GM18498 (cell line): ENCODE results near the gene TRAF5.
"Not testable (repeated sequence)": the region's sequence is repeated elsewhere in the genome, so short reads cannot be mapped to it uniquely, and the experiment has no call there.

Experiments
- ATAC-seq: cut with Tn5 transposase; IDR thresholded peaks from one replicate; pipeline ENCODE4 v1.9.1; 2021; ENCODE audit warnings: mild to moderate bottlenecking, moderate library complexity; ENCODE audit not compliant: unreplicated experiment

The TRAF5 gene

GRCh38 chr1:211344152-211344618 is 17.6 kb downstream of the TRAF5 start:
- no peak for ATAC-seq

- ATAC-seq: no peak
Observed at GRCh38 chr1:211345719-211346118, 19.1 kb downstream of the TRAF5 start.

GRCh38 chr1:211347077-211347844 is 20.6 kb downstream of the TRAF5 start:
- ATAC-seq: no peak

DNA sequence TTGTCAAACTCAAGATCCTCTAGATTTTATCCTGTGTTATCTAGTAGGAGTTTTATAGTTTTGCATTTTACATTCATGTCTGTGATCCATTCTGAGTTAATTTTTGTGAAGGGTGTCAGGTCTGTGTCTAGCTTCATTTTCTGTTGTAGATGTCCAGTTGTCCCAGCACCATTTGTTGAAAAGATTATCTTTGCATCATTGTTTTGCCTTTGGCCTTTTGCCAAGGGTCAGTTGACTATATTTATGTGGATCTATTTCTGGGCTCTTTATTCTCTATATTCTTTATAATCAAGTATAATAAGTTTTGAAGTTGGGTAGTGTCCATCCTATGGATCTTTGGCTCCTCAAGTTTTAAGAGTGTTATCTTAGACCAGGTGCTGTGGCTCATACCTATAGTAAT is 21.9 kb downstream of the TRAF5 start:
- no peak for ATAC-seq

- no peak for ATAC-seq
Observed at GRCh38 chr1:211349741-211350140, 23.1 kb downstream of the TRAF5 start.

DNA sequence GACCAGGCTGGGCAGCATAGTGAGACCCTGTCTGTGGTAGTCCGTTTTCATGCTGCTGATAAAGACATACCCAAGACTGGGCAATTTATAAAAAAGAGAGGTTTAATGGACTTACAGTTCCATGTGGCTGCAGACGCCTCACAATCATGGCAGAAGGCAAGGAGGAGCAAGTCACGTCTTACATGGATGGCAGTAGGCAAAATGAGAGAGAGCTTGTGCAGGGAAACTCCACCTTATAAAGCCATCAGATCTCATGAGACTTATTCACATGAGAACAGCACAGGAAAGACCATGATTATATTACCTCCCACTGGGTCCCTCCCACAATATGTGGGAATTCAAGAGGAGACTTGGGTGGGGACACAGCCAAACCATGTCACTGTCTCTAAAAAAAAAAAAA is 25.4 kb downstream of the TRAF5 start:
- not testable (repeated sequence) for ATAC-seq

DNA sequence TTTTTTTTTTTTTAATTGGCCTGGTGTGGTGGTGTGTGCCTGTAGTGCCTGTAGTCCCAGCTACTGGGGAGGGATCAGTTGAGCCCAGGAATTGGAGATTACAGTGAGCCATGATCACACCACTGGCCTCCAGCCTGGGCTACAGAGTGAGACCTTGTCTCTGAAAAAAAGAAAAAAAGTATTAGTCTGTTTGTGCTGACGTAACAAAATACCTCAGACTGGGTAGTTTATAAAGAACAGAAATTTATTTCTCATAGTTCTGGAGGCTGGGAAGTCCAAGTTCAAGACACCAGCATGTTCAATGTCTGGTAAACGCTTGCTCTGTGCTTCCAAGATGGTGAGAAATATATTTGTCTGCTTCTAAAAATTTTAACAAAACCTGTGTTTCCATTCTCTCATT is 25.8 kb downstream of the TRAF5 start:
- no peak for ATAC-seq

DNA sequence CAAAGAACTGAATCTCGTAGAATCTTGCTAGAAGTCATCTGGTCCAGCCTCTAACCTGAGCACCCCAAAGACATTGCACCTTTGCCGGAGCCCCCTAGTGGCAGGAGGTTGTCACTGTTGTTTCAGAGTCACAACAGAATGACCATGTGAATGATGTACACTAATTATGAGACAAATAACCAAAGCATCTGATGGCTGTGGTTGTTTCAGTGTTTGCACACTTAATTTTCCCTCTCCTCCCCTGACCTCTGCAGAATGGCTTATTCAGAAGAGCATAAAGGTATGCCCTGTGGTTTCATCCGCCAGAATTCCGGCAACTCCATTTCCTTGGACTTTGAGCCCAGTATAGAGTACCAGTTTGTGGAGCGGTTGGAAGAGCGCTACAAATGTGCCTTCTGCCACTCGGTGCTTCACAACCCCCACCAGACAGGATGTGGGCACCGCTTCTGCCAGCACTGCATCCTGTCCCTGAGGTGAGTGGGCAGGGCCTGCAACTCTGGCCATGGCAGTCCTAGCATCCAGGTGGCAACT is 26.4 kb downstream of the TRAF5 start:
- peak; percentile 87 for ATAC-seq

DNA sequence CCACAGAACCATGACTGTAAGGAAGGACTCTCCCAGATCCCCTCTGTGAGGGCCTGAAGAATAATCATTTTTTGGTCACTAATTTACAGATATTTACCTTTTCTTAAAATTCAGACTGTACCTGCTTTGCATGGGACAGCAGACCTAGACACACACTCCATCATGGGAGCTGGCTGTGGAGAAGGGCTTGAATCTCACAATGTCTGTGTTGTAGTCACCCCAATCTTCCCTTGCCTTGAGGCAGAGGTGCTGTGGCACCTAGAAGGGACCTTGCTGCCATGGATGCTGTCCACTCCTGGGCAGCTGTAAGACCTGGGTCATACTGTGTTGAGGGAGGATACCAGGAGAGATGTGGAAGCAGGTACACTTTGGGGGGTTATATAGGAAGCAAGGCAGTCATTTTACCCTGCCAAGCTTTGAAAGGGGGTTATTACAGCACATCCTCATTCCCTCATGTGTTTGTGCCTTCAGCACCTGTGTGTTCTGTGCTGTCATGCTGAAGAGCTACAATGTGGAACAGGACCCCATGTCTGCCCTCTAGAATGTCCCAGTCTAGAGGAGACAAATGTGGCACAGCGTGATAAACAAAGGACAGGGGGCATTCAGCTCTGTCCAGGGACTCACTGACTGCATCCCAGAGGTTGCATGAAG is 27.1 kb downstream of the TRAF5 start:
- ATAC-seq: no peak

DNA sequence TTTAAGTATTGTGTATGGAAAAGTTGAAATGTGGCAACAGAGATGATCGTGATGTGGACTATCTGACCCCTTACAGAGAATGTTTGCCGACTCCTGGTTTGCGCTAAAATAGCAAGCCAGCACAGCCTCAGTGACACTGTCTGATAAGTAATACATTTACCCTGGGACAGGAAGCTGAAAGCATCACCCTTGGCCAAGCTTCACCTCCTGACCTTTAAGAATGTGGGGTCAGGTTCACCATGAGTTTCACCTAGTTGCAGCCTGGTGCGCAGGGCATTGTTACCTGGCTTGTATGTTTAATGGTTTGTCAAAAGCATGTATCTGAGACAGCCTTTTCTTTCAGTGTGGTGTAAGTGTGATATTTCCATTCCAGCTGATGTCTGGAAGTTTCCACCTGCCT is 29.2 kb downstream of the TRAF5 start:
- ATAC-seq: no peak

DNA sequence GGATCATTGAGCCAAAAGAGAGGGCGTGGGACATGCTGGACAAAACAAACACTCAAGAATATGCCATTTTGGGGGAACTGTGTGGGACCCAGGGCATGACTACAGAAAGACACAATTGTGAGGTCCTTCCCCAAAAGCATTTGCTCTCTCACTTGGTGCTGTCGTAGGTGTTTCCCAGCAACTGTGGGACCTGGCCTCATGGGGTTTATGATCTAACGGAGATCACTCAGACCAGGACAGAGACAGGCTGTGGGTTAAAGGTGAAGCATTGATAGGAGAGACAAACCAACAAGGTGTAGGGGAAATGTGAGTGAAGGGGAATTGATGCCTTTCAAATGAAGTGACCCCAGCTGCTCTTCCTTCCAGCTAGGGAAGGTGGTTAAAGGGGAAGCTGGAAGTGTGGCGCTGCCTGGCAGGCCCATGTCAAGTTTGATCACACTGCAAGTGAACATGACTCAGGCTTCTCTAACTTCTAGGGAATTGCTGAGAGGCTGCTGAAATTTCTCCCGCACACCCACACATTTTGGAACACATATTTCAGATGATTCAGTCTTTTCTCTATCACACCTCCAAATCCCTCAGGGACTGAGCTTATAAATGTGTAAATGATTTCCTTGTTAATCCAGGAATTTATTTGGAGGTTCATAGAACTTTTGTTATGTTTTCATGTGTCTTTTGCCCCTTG is 30.2 kb downstream of the TRAF5 start:
- ATAC-seq: no peak

- no peak for ATAC-seq
Observed at GRCh38 chr1:211358685-211359084, 32.1 kb downstream of the TRAF5 start.

DNA sequence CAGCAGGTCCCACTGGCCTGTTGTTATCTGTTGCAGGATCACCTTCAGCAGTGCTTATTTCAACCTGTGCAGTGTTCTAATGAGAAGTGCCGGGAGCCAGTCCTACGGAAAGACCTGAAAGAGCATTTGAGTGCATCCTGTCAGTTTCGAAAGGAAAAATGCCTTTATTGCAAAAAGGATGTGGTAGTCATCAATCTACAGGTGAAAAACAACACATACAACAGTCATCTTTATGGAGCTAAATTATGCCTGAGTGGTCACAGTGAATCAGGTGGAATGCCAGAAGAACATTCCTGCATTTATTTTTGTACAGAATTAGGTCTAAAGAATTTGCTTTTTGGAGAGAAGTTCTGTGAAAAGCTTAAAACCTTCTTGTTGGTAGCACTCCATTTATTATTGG is 33.2 kb downstream of the TRAF5 start:
- ATAC-seq: no peak

DNA sequence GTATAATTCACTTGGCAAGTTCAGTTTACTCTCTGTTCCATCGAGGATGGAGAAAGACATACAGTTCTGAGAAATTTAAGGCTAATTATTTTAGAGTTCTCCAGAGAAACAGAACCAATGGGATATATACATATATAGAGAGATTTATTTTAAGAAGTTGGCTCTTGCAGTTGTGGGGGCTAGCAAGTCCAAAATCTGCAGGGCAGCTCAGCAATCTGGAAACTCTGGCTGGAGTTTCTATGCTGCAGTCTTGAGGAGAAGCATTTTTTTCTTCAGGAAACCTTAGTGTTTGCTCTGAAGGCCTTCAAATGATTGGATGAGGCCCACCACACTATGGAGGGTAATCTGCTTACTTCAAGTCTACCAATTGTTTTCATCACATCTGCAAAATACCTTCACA is 34.6 kb downstream of the TRAF5 start:
- no peak for ATAC-seq

DNA sequence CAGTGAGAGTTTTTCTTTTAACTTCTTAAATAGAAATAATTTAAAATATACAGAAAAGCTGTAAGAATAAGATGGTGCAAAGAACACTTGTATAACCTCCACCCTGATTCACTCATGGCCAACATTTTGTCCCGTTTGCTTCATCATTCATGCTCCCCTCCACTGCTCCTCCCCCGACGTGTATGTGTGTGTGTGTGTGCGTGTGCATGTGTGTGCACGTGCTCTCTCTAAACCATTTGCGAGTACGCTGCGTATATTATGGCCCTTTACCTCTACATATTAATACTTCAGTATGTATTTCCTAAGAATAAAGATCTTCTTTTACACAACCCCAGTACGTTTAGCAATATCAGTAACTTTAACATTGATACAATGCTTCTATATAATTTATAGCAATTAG is 43.0 kb downstream of the TRAF5 start:
- no peak for ATAC-seq

DNA sequence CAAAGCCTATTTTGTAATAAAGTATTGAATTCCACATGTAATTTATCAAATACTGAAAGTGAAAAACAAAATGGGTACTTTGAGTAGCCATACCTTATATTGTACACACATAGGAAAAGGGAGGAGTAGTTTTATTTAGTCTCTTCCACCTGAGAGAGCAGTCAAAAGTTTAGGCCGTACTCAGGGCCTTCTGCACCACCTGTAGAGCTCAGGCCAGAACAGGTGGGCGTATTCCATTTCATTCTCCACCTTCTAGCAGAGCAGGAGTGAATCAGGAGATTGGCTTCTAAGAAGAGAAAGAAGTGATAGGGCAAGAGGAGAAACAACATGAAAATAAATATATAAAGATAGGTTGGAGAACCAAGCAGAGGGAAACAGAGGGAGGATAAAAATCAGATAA is 44.0 kb downstream of the TRAF5 start:
- ATAC-seq: no peak

DNA sequence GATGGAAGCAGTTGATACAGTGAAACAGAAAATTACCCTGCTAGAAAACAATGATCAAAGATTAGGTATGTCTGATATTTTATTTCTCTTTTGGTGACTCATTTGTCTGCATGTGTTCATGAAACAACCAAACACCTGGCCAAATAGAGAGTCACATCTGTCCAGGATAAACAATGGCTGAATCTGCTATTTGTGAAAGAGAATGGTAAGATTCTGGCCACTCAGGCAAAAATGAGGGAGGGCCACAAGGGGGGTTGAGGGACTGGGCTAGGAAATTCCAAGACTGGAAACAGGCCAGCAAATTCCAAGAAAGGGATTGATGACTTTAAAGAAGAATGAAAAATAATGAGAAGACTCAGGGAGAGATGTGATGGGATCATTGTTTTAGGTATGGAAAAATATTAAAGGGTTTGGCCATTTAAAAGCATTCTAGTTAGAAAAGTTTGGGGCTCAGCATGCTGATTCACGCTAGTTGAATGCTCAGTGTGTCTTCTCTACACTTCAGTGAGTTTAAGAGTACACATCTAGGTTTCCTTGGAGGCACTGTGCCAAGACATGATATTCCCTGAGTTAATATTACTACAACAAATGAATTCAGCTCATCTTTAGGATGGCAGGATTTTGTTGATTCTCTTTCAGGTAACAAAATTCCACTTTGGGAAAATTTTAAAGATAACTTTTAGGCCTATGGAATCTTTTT is 44.9 kb downstream of the TRAF5 start:
- no peak for ATAC-seq

DNA sequence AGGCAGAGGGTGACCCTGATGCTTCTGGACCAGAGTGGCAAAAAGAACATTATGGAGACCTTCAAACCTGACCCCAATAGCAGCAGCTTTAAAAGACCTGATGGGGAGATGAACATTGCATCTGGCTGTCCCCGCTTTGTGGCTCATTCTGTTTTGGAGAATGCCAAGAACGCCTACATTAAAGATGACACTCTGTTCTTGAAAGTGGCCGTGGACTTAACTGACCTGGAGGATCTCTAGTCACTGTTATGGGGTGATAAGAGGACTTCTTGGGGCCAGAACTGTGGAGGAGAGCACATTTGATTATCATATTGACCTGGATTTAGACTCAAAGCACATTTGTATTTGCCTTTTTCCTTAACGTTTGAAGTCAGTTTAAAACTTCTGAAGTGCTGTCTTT is 45.8 kb downstream of the TRAF5 start:
- no peak for ATAC-seq

DNA sequence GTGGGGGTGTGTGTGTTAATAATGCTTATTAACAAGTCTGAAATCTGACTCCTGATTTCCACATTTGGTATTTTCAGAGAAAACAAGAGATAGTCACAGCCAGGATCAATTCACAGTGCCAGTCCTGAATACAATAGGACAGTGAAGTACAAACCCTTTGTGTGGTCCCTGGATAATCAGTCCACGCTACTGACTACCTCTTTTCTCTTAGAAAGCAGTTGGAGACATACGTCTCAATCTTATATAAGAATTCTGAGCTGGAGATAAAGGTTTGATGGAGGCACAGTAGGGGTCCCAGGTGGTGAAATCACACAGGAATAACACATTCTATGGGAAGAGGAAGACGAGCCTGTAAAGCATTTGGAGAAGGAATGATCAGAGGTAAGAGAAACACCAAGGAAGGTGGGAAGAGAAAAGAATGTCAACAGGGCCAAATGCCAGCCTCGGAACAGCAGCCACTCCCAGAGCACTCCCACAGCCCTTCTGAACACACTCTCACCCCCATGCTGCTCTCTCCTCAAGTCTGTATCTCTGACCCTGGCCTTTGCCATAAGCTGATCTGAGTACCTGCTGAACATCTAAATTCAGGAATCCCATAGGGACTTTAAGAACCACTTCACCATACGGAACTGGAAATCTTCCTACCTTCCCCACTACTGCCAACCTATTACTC is 48.6 kb downstream of the TRAF5 start:
- no peak for ATAC-seq

DNA sequence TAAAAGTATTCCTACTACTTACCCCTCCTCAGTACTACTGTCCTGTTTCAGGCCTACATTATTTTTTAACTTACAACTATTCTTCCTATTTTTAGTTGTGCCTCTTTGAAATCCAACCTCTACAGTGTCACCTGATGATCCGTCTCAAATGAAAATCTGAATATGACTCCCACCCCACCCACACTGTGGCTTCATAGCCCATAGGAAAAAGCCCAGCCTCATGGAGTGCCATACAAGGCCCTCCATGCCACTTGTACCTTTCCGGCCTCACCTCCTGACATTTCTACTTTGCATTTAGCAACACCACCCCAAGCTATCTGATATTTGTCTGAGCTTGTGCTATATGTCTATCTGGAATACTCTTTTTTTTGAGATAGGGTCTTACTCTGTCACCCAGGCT is 49.3 kb downstream of the TRAF5 start:
- ATAC-seq: no peak
